22Rv1 (cell line): Measurements from ENCODE around the gene ICA1.
"Not testable (repeated sequence)": the region's sequence is repeated elsewhere in the genome, so short reads cannot be mapped to it uniquely, and the experiment has no call there.

ENCODE experiments used
- H3K27ac ChIP-seq: fragments of 450-650 bp; 2 replicates; pipeline ENCODE4 v1.5.1; 2017
- ZFX ChIP-seq: fragments of 450-650 bp; IDR thresholded peaks from 2 replicates; pipeline ENCODE4 v1.6.1; 2017; ENCODE audit warnings: antibody characterized with exemption, borderline replicate concordance
- TF ChIP-seq, protein P1 (sequence below): fragments of 450-650 bp; IDR thresholded peaks from 2 replicates; pipeline ENCODE4 v1.5.1; 2017; ENCODE audit warnings: mild to moderate bottlenecking

The ICA1 gene

DNA sequence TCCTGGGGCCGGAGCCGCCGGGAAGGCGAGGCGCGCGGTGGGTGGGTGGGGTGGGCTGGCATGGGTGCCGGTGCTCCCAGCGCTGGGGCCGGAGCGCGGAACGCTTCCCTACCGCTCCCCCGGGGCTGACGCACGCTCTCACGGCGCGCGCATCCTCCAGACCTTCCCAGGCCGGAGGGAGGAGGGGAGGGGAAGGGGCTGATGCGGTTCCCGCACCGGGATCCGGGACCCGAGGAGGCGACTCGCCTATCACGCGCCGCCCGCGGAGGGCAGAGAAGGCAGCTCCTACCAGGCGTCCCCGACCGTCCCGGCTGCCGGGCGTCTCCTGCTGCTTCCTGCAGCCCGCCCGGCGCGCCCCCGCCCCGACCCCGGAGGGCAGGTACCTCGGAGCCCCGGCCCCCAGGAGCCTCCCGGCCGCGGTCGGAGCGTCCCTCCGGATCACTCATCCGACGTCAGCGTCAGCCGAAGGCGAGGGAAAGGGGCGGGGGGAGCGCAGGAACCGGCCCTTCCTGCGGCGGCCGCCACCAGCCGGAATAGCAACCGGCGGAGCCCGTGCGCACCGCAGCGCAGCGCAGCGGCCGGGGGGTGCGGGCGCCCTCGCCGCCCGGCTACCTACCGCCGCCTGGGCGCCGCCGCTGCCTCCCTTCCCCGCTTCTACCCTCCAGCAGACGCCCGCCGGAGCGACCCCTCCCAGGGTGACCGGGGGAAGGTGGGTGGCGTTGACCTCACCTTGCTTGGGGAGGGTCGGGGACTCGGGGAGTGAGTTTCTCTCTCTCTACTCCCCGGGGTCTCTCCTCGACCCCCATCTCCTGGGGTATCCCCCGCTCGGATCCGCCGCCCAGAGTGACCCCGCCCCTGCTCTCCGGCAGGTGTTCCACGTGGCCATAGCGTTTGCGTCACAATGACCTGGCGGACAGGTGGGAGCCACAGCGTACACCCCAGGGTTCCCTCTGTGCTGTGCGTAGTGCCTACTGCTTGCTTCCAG lies at the start of gene ICA1:
Gene ICA1 (minus strand): TSS at position 457 of the 985 bp plus-strand sequence. CDS start 26,241 bp downstream, outside the sequence.
- TF ChIP-seq, protein P1, sequence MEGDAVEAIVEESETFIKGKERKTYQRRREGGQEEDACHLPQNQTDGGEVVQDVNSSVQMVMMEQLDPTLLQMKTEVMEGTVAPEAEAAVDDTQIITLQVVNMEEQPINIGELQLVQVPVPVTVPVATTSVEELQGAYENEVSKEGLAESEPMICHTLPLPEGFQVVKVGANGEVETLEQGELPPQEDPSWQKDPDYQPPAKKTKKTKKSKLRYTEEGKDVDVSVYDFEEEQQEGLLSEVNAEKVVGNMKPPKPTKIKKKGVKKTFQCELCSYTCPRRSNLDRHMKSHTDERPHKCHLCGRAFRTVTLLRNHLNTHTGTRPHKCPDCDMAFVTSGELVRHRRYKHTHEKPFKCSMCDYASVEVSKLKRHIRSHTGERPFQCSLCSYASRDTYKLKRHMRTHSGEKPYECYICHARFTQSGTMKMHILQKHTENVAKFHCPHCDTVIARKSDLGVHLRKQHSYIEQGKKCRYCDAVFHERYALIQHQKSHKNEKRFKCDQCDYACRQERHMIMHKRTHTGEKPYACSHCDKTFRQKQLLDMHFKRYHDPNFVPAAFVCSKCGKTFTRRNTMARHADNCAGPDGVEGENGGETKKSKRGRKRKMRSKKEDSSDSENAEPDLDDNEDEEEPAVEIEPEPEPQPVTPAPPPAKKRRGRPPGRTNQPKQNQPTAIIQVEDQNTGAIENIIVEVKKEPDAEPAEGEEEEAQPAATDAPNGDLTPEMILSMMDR = peak; percentile 32
- no peak for TF ChIP-seq ZFX
- peak within 1 kb of the TSS; percentile 76 for H3K27ac ChIP-seq

DNA sequence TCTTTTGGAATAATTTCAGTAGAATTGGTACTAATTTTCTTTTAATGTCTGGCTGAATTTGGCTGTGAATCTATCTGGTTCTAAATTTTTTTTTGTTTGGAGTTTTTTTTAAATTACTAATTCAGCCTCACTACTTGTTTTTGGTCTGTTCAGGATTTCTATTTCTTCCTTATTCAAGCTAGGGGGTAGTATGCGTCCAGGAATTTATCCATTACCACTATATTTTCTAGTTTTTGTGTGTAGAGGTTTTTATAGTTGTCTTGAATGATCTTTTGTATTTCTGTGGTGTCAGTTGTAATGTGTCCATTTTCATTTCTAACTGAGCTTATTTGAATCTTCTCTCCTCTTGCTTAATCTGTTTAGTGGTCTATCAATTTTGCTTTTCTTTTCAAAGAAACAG lies 48.9 kb upstream of the ICA1 start:
- H3K27ac ChIP-seq = no peak overlapping the region

DNA sequence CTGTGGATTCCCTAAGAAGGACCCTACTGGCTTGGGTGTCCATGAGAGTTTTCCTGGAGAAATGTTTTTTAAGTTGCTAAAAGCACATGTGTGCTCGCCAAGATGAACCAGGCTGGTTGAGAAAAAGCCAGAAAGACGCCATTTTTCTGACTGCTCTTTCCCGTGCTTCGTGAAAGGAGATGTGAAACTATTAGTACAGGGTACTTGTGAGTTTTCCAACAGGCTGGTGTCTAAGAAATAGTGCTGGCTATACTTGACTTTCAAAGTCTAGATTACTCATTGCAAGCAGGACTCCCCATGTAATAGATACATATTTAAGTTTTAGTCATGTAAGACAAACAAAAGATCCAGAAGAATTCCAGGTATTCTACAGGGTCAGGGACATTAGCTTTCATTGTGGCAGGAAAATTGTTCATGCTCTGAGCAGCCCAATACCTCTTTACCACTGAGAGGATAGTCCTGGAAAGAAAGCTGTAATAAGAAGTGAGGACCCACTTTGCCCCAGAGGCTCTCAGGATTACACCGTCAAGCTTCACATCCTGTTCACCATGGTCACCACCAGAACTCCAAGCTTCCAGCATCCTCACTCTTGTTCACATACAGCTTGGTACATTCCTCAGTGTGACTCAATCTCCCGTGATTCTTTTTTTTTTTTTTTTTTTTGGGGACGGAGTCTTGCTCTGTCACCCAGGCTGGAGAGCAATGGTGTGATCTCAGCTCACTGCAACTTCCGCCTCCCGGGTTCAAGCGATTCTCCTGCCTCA lies 43.8 kb upstream of the ICA1 start:
- TF ChIP-seq ZFX = no peak
- TF ChIP-seq, protein P1 = no peak
- no peak overlapping the region for H3K27ac ChIP-seq

More for the DNA sequence above, 48.9 kb upstream of the ICA1 start:
- TF ChIP-seq, protein P1 = no peak
- no peak for TF ChIP-seq ZFX

DNA sequence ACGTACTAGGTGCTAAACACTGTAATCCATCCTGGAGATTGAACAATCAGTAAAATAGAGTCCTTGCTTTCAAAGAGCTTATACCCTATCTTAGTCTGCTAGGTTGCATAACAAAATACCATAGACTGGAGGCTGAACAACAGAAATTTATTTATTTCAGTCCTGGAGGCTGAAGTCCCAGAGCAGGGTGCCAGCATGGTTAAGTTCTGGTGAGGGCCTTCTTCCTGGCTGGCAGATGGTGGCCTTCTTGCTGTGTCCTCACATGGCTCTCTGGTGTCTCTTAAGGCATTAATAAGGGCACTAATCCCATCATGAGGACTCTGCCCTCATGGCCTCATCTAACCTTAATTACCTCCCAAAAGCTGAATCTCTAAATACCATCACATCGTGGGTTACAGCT lies 43.1 kb upstream of the ICA1 start:
- H3K27ac ChIP-seq = no peak overlapping the region
- no peak for TF ChIP-seq ZFX
- TF ChIP-seq, protein P1 = no peak

DNA sequence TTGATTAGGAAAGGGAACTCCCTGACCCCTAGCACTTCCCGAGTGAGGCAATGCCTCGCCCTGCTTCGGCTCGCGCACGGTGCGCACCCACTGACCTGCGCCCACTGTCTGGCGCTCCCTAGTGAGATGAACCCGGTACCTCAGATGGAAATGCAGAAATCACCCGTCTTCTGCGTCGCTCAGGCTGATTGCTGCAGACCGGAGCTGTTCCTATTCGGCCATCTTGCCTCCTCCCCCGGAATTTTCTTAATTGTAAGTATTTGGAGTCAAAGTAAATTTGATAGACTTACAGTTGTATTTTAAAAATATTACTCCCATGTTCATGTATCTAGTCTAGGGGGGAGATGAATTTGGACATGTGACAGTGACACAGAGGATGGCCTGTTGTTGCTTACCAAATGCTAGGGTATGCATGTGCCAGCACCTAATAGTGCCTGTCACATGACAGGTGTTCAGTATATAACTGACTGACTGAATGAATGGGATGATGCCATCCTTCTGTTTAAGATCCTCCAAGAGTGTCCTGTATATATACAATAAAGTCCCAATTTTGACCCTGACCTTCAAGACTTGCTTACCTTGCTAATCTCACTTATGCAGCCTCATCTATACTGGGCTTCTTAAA lies 42.0 kb upstream of the ICA1 start:
- TF ChIP-seq ZFX = no peak
- H3K27ac ChIP-seq = peak overlapping the region; percentile 56; the same call in 1 of the 2 replicates

DNA sequence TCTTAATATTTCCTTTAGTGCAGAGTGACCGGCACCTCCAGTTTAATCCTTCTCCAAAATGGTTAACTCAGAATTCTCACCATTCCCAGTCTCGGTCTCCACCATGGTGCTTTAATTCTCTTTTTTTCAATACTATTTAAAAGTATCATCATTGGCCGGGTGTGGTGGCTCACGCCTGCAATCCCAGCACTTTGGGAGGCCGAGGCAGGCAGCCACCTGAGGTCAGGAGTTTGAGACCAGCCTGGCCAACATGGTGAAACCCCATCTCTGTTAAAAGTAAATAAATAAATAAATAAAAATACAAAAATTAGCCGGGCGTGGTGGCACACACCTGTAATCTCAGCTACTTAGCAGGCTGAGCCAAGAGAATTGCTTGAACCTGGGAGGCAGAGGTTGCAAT lies 35.1 kb upstream of the ICA1 start:
- H3K27ac ChIP-seq = not testable (repeated sequence)

DNA sequence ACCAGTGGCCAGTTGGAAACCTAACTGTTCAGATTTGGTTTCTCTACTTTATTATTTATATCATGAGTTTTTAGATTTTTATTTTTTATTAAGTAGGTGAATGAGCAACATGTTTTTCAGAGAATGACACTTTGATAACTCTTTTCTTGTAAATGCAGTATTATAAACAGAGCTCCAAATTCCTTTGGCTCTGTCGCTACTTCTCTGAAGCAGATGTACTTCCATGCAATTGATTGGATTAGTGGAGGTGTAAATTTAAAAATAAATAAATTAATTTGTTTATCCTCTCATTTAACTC lies 34.3 kb upstream of the ICA1 start:
- TF ChIP-seq, protein P1 = peak; percentile 38
- TF ChIP-seq ZFX = no peak
- no peak overlapping the region for H3K27ac ChIP-seq
